Psoas muscle (tissue), 8 donors: ENCODE data around the gene LINC01488. TPM values are rescaled to one million over a fixed set of nuclear protein-coding genes. Genes with fewer than 3 reads are reported as not detected.

Experiments used
- ATAC-seq, 4 donors: fragments of 200-7000 bp; cut with Tn5 transposase; one replicate each; pipeline ENCODE4 v1.9.1; 2020; ENCODE audit warnings: moderate library complexity in 3 of 4, mild to moderate bottlenecking in 2 of 4
- DNase-seq, 2 donors: peaks; one replicate each; pipeline ENCODE4 v3.0.0-alpha.2; 2020
- H3K27ac ChIP-seq: fragments of 200-600 bp; one replicate; pipeline ENCODE4 v1.8.0; 2022
- H3K27me3 ChIP-seq, 3 donors: fragments of 200-600 bp in 1 of 3; one replicate each; pipeline versions ENCODE4 v1.6.1 to v1.8.0; 2013 to 2022; ENCODE audit warnings: low read length in 2 of 3, mild to moderate bottlenecking in 2 of 3, moderate library complexity in 1 of 3; ENCODE audit not compliant: insufficient read depth in 3 of 3
- H3K36me3 ChIP-seq, 2 donors: fragments of 200-600 bp in 1 of 2; one replicate each; pipeline versions ENCODE4 v1.6.1 to v1.8.0; 2013 to 2022; ENCODE audit warnings: low read depth in 1 of 2, mild to moderate bottlenecking in 1 of 2, moderate library complexity in 1 of 2; ENCODE audit not compliant: insufficient read depth in 1 of 2
- H3K4me1 ChIP-seq: fragments of 200-600 bp; one replicate; pipeline ENCODE4 v1.8.0; 2022
- H3K4me3 ChIP-seq: fragments of 200-600 bp; one replicate; pipeline ENCODE4 v1.8.0; 2022; ENCODE audit warnings: mild to moderate bottlenecking
- H3K9me3 ChIP-seq: fragments of 200-600 bp; one replicate; pipeline ENCODE4 v1.8.0; 2022
- CTCF ChIP-seq: fragments of 200-600 bp; IDR thresholded peaks from one replicate; pipeline ENCODE4 v1.8.0; 2022; ENCODE audit warnings: antibody characterized with exemption
- WGBS, 3 donors: extraction: QIAGEN DNeasy Blood & Tissue Kit; methylation state at CpG; one replicate each; pipeline versions ENCODE4 v1.1.6 to v1.1.7; 2013; 5-methylcytosine and 5-hydroxymethylcytosine counted together
- intact Hi-C, 2 donors: fragments of 100-400 bp; cut with DNase I; formaldehyde crosslinking; loops; one replicate each; pipeline versions ENCODE4 v1.11.0 to v1.14.2; 2022
- polyA plus RNA-seq, 3 donors: library from polyadenylated mRNA; stranded (reverse); fragments of 200-250 nt; gene quantifications; one replicate each; pipeline ENCODE4 v1.2.3, GENCODE V29; 2013
- total RNA-seq, 4 donors: library from RNA; stranded (reverse); fragmentation: NEBNext Ultra II Directional in 2 of 4; extraction: Animal tissue kit (Norgen Biotek cat#: 25700) in 2 of 4; gene quantifications; one replicate each; pipeline versions ENCODE4 v1.2.1 to v1.2.4, GENCODE V29; 2021 to 2023
- donor health status: healthy with polysubstance abuse.
- donor health status: DM: no; HTN: no; CAD: no; lungs with moderate emphysema.
- donor health status: Bipolar disorder and iron deficiency.
- donor health status: healthy.
- donor health status: DM: yes; HTN: yes; CAD: no.
- donor health status: DM: no; HTN: no; CAD: no.
- donor health status: DM: no; HTN: no; CAD: no.
- donor health status: DM: yes; HTN: yes; CAD: no.

The LINC01488 gene
- total and polyA plus RNA-seq, 7 donors: 0.03 TPM; not detected in 6

- WGBS, 3 donors: 63 to 81% (median 77%) methylated on average over 4 of the region's 4 CpGs
These were observed 40.0 kb downstream of the LINC01488 start for GRCh38 chr11:69521457-69521856.

GRCh38 chr11:69523453-69523852, 42.0 kb downstream of the LINC01488 start:
- intact Hi-C loops: no loop called here
- WGBS, 3 donors: 91 to 98% (median 97%) methylated on average over 3 of the region's 3 CpGs
- no peak for TF ChIP-seq CTCF

More at GRCh38 chr11:69521457-69521856, 40.0 kb downstream of the LINC01488 start:
- no peak for TF ChIP-seq CTCF
- ATAC-seq (no peak), DNase-seq (no peak)
- Histone ChIP-seq H3K9me3 (no peaks in the 10 kb centered on the region), H3K4me3 (no peak overlapping the region), H3K4me1 (no peaks in the 10 kb centered on the region), H3K27ac (no peak overlapping the region), H3K27me3 (peaks cover 0 to 8% (median 3%) of the 10 kb centered on the region in 3 donors), H3K36me3 (no peaks in the 10 kb centered on the region)
- intact Hi-C loops: no loop called here

DNA sequence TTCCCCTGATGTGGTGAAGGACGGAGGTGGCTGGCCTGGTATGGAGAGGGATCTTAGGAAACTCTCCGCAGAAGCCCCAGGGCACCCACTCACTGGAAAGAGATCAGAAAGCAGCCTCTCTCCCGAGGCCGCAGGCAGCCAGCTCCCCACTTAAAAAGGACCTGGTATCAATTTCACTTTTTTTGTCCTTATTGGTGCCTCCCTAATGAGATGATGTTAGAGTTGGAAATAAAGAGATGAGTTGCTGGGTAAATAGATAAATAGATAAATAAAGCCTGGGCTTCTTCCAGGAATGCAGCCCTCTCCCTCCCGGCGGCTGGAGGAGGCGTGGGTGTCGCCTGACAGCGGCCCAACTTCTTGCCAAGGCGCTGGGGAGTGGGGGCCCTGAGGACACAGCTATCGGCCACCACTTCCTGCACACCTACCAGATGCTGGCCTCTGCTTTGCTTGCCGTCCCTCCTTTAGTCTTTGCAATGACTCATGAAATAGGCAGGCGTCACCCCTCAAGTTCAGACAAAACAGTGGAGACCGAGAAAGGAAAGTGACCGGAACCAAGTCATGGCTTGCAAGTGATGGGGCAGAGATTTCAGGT, 42.9 kb downstream of the LINC01488 start:
- Histone ChIP-seq H3K4me3 (no peak overlapping the region), H3K27me3 (peaks cover 0 to 3% (median 2%) of the 10 kb centered on the region in 3 donors), H3K36me3 (no peaks in the 10 kb centered on the region), H3K4me1 (no peaks in the 10 kb centered on the region), H3K9me3 (no peaks in the 10 kb centered on the region), H3K27ac (no peak overlapping the region)
- DNase-seq (no peak), ATAC-seq (no peak)
- WGBS, 3 donors: 68 to 76% (median 69%) methylated on average over 15 of the region's 15 CpGs
- TF ChIP-seq CTCF: no peak
- intact Hi-C loops: no loop called here

More at GRCh38 chr11:69523453-69523852, 42.0 kb downstream of the LINC01488 start:
- no peaks in the 10 kb centered on the region for H3K9me3 ChIP-seq
- no peak overlapping the region for H3K27ac ChIP-seq
- no peak overlapping the region for H3K4me3 ChIP-seq
- H3K4me1 ChIP-seq: no peaks in the 10 kb centered on the region
- DNase-seq: no peak
- no peak for ATAC-seq
- peaks cover 0 to 8% (median 3%) of the 10 kb centered on the region in 3 donors for H3K27me3 ChIP-seq
- no peaks in the 10 kb centered on the region for H3K36me3 ChIP-seq

DNA sequence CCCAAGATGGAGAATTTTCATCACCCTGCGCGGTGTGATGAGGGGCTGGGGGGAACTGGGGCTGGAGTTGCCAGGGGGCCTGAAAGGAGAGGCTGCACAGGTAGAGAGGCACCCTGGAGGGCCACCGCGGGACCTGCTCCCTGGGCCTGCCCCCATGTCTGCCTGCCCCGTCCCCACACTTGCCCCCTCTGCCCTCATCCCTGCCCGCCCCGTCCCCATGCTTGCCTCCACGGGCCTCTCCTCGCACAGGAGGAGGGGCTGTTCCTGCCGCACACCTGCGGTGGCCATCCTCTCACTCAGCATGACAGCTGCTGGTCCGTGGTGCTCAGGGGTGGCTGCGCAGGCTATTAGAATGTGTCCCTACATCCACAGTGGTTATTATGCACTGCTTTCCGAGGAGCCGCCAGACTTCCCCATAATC, 43.5 kb downstream of the LINC01488 start:
- Histone ChIP-seq H3K9me3 (no peaks in the 10 kb centered on the region), H3K27me3 (peaks cover 0 to 3% (median 0%) of the 10 kb centered on the region in 3 donors), H3K27ac (no peak overlapping the region), H3K36me3 (no peaks in the 10 kb centered on the region), H3K4me1 (no peaks in the 10 kb centered on the region), H3K4me3 (no peak overlapping the region)
- 85 to 87% (median 86%) methylated on average over 10 to 15 of the region's 15 CpGs for WGBS, 3 donors
- ATAC-seq: no peak
- DNase-seq: no peak
- no peak for TF ChIP-seq CTCF
- intact Hi-C loops: no loop called here
